DMS53 treated with DMSO at 0.1 percent for 48 hours (cell line): ENCODE measurements around the gene GRM1.

ENCODE experiments used
- DNase-seq: peaks from one replicate; lab custom pipeline; 2025; ENCODE audit not compliant: unreplicated experiment; lab: John Stamatoyannopoulos, UW

GRM1 gene

DNA sequence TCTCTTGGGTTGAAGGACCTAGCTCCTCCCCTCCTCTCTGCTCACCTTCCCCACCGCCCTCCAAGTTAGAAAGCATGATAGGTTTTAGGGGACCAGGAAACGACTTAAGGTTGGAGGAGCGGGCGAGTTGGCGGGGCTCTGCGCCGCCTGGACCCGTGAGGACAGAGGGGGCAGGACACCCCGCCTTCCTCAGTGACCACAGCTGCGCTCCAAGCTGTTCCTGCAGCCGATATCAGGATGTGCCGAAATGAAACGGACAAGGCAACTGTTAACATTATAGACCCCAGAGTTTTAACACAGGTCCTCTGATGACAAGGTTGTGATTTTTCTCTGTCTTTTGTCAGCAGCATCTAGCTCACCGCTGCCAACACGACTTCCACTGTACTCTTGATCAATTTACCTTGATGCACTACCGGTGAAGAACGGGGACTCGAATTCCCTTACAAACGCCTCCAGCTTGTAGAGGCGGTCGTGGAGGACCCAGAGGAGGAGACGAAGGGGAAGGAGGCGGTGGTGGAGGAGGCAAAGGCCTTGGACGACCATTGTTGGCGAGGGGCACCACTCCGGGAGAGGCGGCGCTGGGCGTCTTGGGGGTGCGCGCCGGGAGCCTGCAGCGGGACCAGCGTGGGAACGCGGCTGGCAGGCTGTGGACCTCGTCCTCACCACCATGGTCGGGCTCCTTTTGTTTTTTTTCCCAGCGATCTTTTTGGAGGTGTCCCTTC, at the start of gene GRM1:
Gene GRM1, plus strand, starts transcription at position 212 of the 722 bp plus-strand sequence. Its CDS starts 456 bp downstream, at position 668.
- DNase-seq = no peak

- DNase-seq = no peak
Measured at GRCh38 chr6:146009338-146009737, 19.5 kb upstream of the GRM1 start.

DNA sequence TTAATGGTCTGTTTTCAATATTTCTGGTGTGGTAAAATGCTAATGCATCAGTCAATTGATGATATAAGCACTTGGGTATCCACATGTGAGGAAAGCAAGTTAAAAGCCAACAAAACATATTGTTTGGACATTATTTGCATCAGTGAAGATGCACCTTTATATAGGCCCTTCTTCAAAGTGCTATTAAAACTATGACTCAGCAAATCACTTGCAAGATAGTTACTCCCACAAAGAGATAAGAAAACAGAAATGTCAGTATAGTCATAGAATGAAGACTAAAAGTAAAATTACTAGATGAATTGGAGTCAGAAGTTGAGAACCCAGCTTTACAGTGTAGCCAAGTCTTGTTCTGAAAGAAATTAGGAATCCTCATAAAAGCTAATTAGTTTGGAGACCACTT, 14.6 kb upstream of the GRM1 start:
- no peak for DNase-seq

DNA sequence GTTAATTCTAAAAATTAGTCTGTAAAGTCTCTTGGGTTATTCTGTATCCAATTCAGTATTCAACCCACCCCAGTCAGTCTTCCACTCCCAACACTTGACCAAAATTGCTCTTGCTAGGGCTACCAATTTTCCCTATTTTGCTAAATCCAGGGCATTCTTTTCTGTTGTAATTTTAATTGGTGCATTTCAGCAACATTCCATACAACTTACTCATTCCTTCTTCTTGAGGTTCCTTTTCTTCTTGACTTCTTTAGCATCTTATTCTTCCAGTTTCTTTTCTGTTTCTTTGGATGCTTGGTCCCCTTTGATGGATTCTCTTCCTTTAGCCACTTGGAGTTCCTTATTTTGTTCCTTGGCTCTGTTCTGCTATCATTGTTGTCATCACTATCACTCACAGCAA, 11.2 kb upstream of the GRM1 start:
- no peak for DNase-seq

- no peak for DNase-seq
Measured at GRCh38 chr6:146026873-146027272, 2.0 kb upstream of the GRM1 start.

DNA sequence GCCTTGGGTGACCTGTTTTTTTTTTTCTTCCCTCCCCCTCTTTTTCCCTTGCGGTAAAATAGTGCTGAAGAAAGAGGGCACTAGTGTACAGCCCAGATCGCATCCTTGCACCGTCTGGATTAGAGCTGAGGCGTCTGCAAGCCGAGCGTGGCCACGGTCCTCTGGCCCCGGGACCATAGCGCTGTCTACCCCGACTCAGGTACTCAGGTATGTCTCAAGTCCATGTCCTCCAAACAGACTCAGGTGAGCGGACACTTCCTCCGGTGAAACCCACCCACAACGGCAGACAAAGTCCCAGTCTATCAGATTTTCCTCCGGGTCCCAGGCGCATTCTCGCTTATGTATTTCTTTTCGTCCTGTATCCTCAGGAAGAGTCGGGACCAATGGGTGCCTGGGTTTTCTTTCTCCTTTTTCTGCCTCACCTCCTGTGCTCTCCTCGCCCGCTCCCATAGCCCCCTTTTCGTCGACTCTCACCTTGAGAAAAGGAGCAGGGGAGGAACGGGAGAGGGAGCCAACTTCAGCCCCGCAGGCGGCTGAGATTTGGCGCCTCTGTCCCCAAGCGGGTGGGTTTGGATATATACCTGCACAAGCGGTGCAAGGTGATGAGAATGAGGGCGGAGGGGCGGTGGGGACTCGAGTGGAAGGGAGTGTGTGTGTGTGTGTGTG, 1.1 kb upstream of the GRM1 start:
- DNase-seq = peak; percentile 23

DNA sequence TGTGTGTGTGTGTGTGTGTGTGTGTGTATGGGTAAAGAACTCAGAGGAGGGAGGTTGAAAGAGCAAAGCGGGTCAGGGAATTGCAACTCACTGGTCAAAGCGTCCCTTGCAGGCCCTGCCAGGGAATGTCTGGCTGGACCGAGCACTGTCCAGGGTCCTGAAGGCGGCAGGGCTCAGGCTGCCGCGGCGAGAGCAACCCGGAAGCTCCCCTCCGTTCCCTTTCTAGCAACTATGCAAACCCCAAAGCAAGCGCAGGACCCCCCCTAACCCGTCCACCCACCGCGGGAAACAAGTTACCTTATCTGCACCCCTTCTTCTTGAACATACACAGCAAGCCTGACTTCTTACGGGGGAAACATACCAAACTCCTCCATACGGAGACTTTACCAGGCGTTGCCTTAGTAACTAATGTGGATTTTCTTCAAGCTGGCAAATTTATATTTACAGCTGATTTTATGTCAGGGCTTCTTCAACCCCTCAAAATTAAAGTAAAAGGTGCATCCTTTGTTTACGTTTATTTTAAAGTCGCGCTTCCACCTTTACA, 538 bp upstream of the GRM1 start:
- DNase-seq = peak; percentile 27

GRCh38 chr6:146029573-146030184, 817 bp downstream of the GRM1 start:
- DNase-seq = no peak

- DNase-seq = no peak
Measured at GRCh38 chr6:146032387-146032786, 3.5 kb downstream of the GRM1 start.

- DNase-seq = no peak
Measured at GRCh38 chr6:146040360-146040759, 11.5 kb downstream of the GRM1 start.

DNA sequence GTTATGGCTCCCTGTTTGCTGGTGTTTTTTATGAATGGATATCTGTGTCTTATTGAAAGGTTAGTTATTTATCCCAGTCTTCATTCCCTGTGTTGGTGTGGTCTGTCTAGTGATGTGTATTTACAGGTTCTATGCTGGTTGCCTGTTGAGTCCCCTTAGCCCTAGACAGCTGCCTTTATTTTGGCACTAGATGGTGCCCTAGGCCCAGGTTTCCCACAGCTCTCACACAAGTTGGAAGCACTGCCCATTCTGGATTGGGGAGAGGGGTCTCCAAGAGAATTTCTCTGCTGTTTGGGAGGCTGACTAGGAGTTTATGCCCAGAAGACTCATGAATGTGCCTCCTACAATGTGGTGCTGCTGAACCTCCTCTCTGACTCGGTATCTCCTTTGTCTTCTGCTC, 12.4 kb downstream of the GRM1 start:
- no peak for DNase-seq

- DNase-seq = no peak
Measured at GRCh38 chr6:146047371-146047770, 18.5 kb downstream of the GRM1 start.

GRCh38 chr6:146050168-146050567, 21.3 kb downstream of the GRM1 start:
- DNase-seq = no peak

DNA sequence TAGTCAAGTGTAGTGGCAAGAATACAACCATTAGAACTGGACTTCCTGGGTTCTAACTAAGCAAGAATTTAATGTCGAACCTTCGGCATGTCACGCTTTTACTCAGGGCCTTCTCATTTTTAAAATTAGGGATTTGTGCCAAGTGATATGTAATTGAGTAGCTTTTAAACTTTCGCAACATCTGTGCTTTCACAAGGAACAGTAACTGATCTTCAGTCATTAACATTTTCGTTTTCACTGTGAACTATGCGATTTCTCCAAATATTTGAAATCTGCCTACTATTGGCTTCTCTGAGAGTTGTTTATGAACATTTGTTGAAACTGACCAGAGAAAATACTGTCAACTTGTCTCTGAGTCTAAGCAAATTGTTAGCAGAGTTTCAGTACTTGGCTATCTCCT, 27.6 kb downstream of the GRM1 start:
- no peak for DNase-seq

GRCh38 chr6:146065690-146066089, 36.8 kb downstream of the GRM1 start:
- DNase-seq = no peak

GRCh38 chr6:146066506-146066905, 37.6 kb downstream of the GRM1 start:
- no peak for DNase-seq

DNA sequence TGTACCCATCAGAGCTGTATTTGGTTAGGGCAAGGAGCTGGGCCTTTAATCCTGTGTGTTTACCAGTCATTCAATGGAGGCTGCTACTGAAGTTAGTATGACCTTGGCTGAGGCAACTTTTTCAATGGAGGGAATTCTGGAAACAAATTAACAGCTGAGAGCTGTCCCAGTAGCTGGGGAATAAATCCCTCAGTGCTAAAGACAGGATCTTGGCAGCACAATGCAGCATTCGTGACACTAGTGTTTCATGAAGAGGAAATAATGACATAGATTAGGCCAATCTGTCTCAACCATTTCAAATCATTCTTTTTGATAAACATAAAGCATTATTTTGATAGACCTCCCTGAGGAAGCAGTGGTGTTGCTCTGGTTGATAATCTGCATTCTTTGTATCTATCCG, 42.9 kb downstream of the GRM1 start:
- no peak for DNase-seq

GRCh38 chr6:146077992-146078391, 49.1 kb downstream of the GRM1 start:
- DNase-seq = no peak

DNA sequence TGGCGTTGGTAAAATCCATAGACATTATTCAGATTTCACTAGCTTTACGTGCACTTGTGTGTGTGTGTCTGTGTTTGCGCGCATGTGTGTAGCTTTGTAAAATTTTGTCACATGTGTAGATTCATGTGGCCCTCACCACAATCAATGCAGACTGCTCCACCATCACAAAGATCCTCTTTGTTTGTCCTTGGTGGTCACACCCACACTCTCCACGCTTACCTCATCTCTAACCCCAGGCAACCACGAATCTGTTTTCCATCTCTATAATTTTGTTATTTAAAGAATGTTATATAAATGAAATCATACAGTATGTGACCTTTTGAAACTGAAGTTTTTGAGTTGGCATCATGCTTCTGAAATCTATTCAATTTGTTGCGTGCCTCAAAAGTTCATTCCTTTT, 58.5 kb downstream of the GRM1 start:
- DNase-seq = no peak

DNA sequence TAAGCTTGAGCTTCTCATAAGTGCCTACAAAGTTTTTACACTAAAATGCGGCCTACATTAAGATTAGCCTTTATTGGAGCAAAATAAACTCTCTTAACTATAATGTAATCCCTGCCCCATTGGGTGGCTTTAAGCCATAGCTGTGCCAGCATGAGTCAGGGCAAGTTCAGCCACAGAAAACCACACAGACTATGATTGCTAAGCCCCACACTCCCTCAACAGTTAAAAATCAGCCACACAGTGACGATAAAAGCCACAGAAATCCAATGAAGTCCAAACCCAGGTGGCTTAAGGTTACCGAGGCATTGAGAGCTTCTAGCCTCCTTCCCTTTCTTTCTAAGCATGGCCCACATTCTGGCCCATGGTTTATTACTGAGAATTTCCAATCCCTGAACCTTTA, 61.6 kb downstream of the GRM1 start:
- no peak for DNase-seq

GRCh38 chr6:146092961-146093686, 64.3 kb downstream of the GRM1 start:
- no peak for DNase-seq
